ENCODE measurements around the gene SLC22A5.

DNA sequence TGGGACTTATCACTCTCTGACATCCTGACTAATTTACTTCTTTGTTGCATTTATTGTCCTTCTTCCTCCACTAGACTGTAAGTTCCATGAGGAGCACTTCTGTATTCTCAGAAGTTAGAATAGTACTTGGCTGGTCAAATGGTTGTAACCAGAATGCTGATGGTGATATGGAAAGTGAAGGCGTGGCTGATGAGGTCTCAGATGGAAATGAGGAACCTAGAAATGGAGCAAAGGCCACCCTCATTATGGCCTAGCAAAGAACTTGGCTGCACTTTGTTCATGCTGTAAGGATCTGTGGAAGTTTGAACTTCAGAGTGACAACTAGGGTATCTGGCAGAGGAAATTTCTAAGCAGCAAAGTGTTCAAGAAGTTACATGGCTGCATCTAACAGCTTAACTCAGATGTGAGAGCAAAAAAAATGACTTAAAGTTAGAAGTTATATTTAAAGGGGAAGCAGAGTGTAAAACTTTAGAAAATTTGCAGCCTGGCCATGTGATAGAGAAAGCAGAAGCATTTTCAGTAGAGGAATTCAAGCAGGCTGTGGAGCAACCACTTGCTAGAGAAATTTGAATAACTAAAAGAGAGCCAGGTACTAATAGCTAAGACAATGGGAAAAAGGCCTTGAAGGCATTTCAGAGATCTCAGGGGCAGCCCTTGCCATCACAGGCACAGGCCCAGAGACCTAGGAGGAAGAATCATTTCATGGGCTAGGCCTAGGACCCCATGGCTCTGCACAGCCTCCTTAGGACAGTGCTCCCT is 14.9 kb upstream of the SLC22A5 start:
- TF ChIP-seq, protein P1, sequence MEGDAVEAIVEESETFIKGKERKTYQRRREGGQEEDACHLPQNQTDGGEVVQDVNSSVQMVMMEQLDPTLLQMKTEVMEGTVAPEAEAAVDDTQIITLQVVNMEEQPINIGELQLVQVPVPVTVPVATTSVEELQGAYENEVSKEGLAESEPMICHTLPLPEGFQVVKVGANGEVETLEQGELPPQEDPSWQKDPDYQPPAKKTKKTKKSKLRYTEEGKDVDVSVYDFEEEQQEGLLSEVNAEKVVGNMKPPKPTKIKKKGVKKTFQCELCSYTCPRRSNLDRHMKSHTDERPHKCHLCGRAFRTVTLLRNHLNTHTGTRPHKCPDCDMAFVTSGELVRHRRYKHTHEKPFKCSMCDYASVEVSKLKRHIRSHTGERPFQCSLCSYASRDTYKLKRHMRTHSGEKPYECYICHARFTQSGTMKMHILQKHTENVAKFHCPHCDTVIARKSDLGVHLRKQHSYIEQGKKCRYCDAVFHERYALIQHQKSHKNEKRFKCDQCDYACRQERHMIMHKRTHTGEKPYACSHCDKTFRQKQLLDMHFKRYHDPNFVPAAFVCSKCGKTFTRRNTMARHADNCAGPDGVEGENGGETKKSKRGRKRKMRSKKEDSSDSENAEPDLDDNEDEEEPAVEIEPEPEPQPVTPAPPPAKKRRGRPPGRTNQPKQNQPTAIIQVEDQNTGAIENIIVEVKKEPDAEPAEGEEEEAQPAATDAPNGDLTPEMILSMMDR (conservative IDR thresholded peaks at IDR 0.05; ENCODE audit: low read length) = no peak
- TF ChIP-seq EZH2phosphoT487 (IDR thresholded peaks at IDR 0.05; ENCODE audit: borderline replicate concordance, low read depth, low read length) = no peak

All from OCI-LY7 (cell line).